ENCODE data around the gene GPA33.

DNA sequence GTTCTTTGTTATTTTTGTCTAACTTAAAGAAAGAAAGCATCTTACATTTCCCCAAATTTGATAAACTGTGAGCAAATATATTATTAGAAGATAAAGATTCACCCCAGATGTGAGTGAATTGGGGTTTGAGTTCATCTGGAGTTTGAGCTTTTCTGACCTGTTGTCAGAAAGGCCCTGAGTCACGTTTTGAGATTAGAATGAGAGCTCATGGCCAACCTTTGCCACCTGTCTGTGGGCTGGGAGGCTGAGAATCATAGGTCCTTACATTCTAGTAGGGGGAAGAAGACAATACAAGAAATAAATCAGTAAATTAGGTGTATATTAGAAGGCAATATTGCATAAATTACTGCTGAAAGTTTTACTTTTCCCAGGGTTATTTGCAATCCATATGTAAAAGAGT, 26.0 kb upstream of the GPA33 start:
- TF ChIP-seq POLR2AphosphoS5 (IDR thresholded peaks at IDR 0.05; ENCODE audit: low read depth, low read length): no peak
- no peak for TF ChIP-seq POLR2A (IDR thresholded peaks at IDR 0.05; ENCODE audit: low read depth, low read length)
- TF ChIP-seq POU2F2 (IDR thresholded peaks at IDR 0.05; ENCODE audit: low read depth, low read length): no peak
- no peak for TF ChIP-seq TAF1 (IDR thresholded peaks at IDR 0.05; ENCODE audit: low read depth, low read length)
- no peak for TF ChIP-seq PAX5 (IDR thresholded peaks at IDR 0.05; ENCODE audit: insufficient read depth, low read length, severe bottlenecking)
